Transverse colon (tissue), 4 donors: Measurements from ENCODE around the gene PDGFD. TPM values are rescaled to one million over a fixed set of nuclear protein-coding genes. Genes with fewer than 3 reads are reported as not detected.

Experiments
- DNase-seq: peaks from one replicate; pipeline ENCODE4 v3.0.0-alpha.2; 2019
- H3K27ac ChIP-seq, 4 donors: fragments of 200-600 bp; sonication (generic); 2 replicates each; pipeline ENCODE4 v1.5.1; 2016 to 2018; ENCODE audit warnings: inconsistent platforms in 4 of 4
- H3K27me3 ChIP-seq: fragments of 200-600 bp; sonication (generic); 2 replicates; pipeline ENCODE4 v1.5.1; 2017; ENCODE audit warnings: inconsistent platforms
- H3K36me3 ChIP-seq, 4 donors: fragments of 200-600 bp; sonication (generic); 2 replicates each; pipeline ENCODE4 v1.5.1; 2017 to 2019; ENCODE audit warnings: inconsistent platforms in 4 of 4
- H3K4me1 ChIP-seq, 4 donors: fragments of 200-600 bp; sonication (generic); 2 replicates each; pipeline ENCODE4 v1.5.1; 2017 to 2020; ENCODE audit warnings: inconsistent platforms in 4 of 4
- H3K4me3 ChIP-seq, 4 donors: fragments of 200-600 bp; sonication (generic); 1 replicate in 1 of 4; 2 replicates in 3 of 4; pipeline versions ENCODE4 v1.5.1 to v1.6.1; 2017 to 2019; ENCODE audit warnings: inconsistent platforms in 4 of 4
- H3K9me3 ChIP-seq, 2 donors: fragments of 200-600 bp; sonication (generic); 2 replicates each; pipeline ENCODE4 v1.5.1; 2017 to 2019; ENCODE audit warnings: inconsistent platforms in 2 of 2
- CTCF ChIP-seq, 5 experiments: fragments of 200-600 bp in 3 of 5; fragments of 450-650 bp in 2 of 5; sonication (generic) in 3 of 5; IDR thresholded peaks; 1 replicate in 2 of 5; 2 replicates in 3 of 5; pipeline ENCODE4 v1.5.1; 2016 to 2017; ENCODE audit warnings: antibody characterized with exemption in 5 of 5, inconsistent platforms in 3 of 5, mild to moderate bottlenecking in 2 of 5, moderate library complexity in 1 of 5
- EP300 ChIP-seq: sonication (generic); formaldehyde crosslinking; IDR thresholded peaks from one replicate; pipeline ENCODE4 v1.6.1; 2017; ENCODE audit warnings: antibody characterized with exemption, low read depth
- POLR2A ChIP-seq: fragments of 450-650 bp; IDR thresholded peaks from one replicate; pipeline ENCODE4 v1.6.1; 2016; ENCODE audit warnings: antibody characterized with exemption, mild to moderate bottlenecking, moderate library complexity
- POLR2AphosphoS5 ChIP-seq, 3 donors: sonication (generic); formaldehyde crosslinking; IDR thresholded peaks; one replicate each; pipeline ENCODE4 v1.6.1; 2016; ENCODE audit warnings: antibody characterized with exemption in 3 of 3
- WGBS, 2 donors: methylation state at CpG; one replicate each; pipeline ENCODE4 v1.1.5; 2018; ENCODE audit warnings: low coverage in 1 of 2; 5-methylcytosine and 5-hydroxymethylcytosine counted together
- in situ Hi-C, 4 donors: fragments of 200-750 bp; cut with MboI; loops; one replicate each; pipeline versions ENCODE4 v1.15.0 to v1.15.1; 2017; ENCODE audit warnings: low sequenced_read_pairs in 3 of 4, low pct_ligation_motif_present in 1 of 4, low pct_unique_long_range_greater_than_20kb in 1 of 4
- intact Hi-C: fragments of 100-400 bp; cut with DNase I; formaldehyde crosslinking; loops from one replicate; pipeline ENCODE4 v1.15.1; 2023; ENCODE audit warnings: low total_unique reads
- total RNA-seq, 4 donors: library from RNA; depleted of rRNA; stranded (reverse); fragments of >200 nt; gene quantifications; one replicate each; pipeline ENCODE4 v1.1.0, GENCODE V29; 2016

The PDGFD gene
- total RNA-seq, 4 donors from 2014 or later: 2.3 to 6.0 (median 3.8) TPM; not detected in 1

- 69 to 80% methylated on average over 1 of the region's 1 CpG for WGBS, 2 donors
- Histone ChIP-seq H3K4me3 (no peak overlapping the region), H3K27ac (no peak overlapping the region), H3K36me3 (no peaks in the 10 kb centered on the region), H3K27me3 (no peaks in the 10 kb centered on the region), H3K9me3 (no peaks in the 10 kb centered on the region), H3K4me1 (no peaks in the 10 kb centered on the region)
- DNase-seq: no peak
- intact Hi-C loops: no loop called here
- in situ Hi-C loops: no loop called here
- no peak for TF ChIP-seq EP300
- no peak for TF ChIP-seq POLR2AphosphoS5 (IDR thresholded peaks at IDR 0.05)
- no peak for TF ChIP-seq POLR2A
- no peak for TF ChIP-seq CTCF (IDR thresholded peaks at IDR 0.05)
These were observed 58.8 kb downstream of the PDGFD start for GRCh38 chr11:104105155-104105554.

- in situ Hi-C loops (no loop called here), intact Hi-C loops (no loop called here)
- H3K27ac ChIP-seq: no peak overlapping the region
- no peaks in the 10 kb centered on the region for H3K9me3 ChIP-seq
- DNase-seq: no peak
- no peaks in the 10 kb centered on the region for H3K4me1 ChIP-seq
- no peak overlapping the region for H3K4me3 ChIP-seq
- 80 to 82% methylated on average over 3 of the region's 3 CpGs for WGBS, 2 donors
- no peak for TF ChIP-seq POLR2A
- TF ChIP-seq CTCF (IDR thresholded peaks at IDR 0.05): no peak
- no peak for TF ChIP-seq EP300
- no peak for TF ChIP-seq POLR2AphosphoS5 (IDR thresholded peaks at IDR 0.05)
- no peaks in the 10 kb centered on the region for H3K36me3 ChIP-seq
- H3K27me3 ChIP-seq: no peaks in the 10 kb centered on the region
These were observed 59.3 kb downstream of the PDGFD start for GRCh38 chr11:104104664-104105063.

- Histone ChIP-seq H3K27ac (no peak overlapping the region), H3K36me3 (no peaks in the 10 kb centered on the region), H3K4me1 (no peaks in the 10 kb centered on the region), H3K9me3 (no peaks in the 10 kb centered on the region), H3K27me3 (no peaks in the 10 kb centered on the region), H3K4me3 (no peak overlapping the region)
- intact Hi-C loops: no loop called here
- no peak for DNase-seq
- 58 to 73% methylated on average over 2 of the region's 2 CpGs for WGBS, 2 donors
- in situ Hi-C loops: no loop called here
- TF ChIP-seq CTCF (IDR thresholded peaks at IDR 0.05) (no peak), POLR2AphosphoS5 (IDR thresholded peaks at IDR 0.05) (no peak), POLR2A (no peak), EP300 (no peak)
These were observed 59.7 kb downstream of the PDGFD start for GRCh38 chr11:104104201-104104600.

- Histone ChIP-seq H3K36me3 (no peaks in the 10 kb centered on the region), H3K9me3 (no peaks in the 10 kb centered on the region), H3K27ac (no peak overlapping the region), H3K4me3 (no peak overlapping the region), H3K27me3 (no peaks in the 10 kb centered on the region), H3K4me1 (no peaks in the 10 kb centered on the region)
- no peak for DNase-seq
- intact Hi-C loops (no loop called here), in situ Hi-C loops (no loop called here)
- WGBS, 2 donors: 30 to 57% methylated on average over 3 of the region's 3 CpGs
- TF ChIP-seq POLR2A: no peak
- TF ChIP-seq POLR2AphosphoS5 (IDR thresholded peaks at IDR 0.05): no peak
- no peak for TF ChIP-seq EP300
- TF ChIP-seq CTCF (IDR thresholded peaks at IDR 0.05): no peak
These were observed 65.4 kb downstream of the PDGFD start for GRCh38 chr11:104098555-104098954.
